Measurements from ENCODE around the gene NFATC2IP.

- TF ChIP-seq, protein P1, sequence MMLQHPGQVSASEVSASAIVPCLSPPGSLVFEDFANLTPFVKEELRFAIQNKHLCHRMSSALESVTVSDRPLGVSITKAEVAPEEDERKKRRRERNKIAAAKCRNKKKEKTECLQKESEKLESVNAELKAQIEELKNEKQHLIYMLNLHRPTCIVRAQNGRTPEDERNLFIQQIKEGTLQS (IDR thresholded peaks at IDR 0.05; ENCODE audit: borderline replicate concordance, extremely low read depth, low read depth, low read length): no peak
- no peak for TF ChIP-seq MYC (IDR thresholded peaks at IDR 0.05; ENCODE audit: insufficient read depth, insufficient read length, insufficient replicate concordance, low read length, severe bottlenecking)
- TF ChIP-seq SIN3A (IDR thresholded peaks at IDR 0.05; ENCODE audit: low read depth, low read length): no peak
- no peak for TF ChIP-seq NFIC (IDR thresholded peaks at IDR 0.05; ENCODE audit: low read depth, low read length)
- no peak for TF ChIP-seq PAX5 (IDR thresholded peaks at IDR 0.05; ENCODE audit: borderline replicate concordance, low read depth, low read length)
- no peak for TF ChIP-seq EZH2 (IDR thresholded peaks at IDR 0.05; ENCODE audit: borderline replicate concordance, control insufficient read depth, low read depth, low read length)
- no peak for TF ChIP-seq CTCF (IDR thresholded peaks at IDR 0.05 in 2 of 3, conservative IDR thresholded peaks at IDR 0.05 in 1 of 3; ENCODE audit: control insufficient read depth in 2 of 3, extremely low read depth in 1 of 3, insufficient read depth in 1 of 3, low read depth in 3 of 3, low read length in 3 of 3)
- no peak for TF ChIP-seq TCF12 (IDR thresholded peaks at IDR 0.05; ENCODE audit: low read depth, low read length)
- no peak for TF ChIP-seq POLR2A (IDR thresholded peaks at IDR 0.05; ENCODE audit: low read depth, low read length)
Measured at GRCh38 chr16:28992496-28992895, 41.8 kb downstream of the NFATC2IP start.
